ENCODE measurements around the gene PCED1A.

DNA sequence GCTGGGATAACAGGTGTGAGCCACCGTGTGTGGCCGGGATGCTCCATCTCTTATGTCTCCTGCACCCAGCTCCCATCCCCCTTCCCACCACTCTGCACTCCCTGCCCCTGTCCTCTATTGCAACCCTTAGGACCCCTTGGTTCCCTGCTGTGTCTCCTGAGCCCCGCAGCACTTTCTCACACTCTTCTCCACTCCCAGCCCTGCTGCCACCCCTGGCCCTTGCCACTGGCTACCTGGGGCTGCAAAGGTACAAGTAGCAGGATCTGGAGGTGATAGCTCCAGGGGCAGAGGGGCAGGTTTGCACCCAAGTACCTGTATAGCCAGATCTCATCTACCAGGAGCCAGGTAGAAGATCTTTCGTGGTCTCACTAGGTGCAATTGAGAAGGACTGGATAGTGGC is 33.4 kb downstream of the PCED1A start:
- TF ChIP-seq BHLHE40 (IDR thresholded peaks at IDR 0.05; ENCODE audit: borderline replicate concordance) (no peak), SUZ12 (IDR thresholded peaks at IDR 0.05) (no peak), SP1 (IDR thresholded peaks at IDR 0.05) (no peak), FOXM1 (IDR thresholded peaks at IDR 0.05; ENCODE audit: borderline replicate concordance) (no peak), TARDBP (IDR thresholded peaks at IDR 0.05) (no peak), NFRKB (IDR thresholded peaks at IDR 0.05) (no peak), LEF1 (IDR thresholded peaks at IDR 0.05; ENCODE audit: borderline replicate concordance) (no peak), CTBP1 (IDR thresholded peaks at IDR 0.05; ENCODE audit: borderline replicate concordance) (no peak)

All from HEK293T (cell line).